ENCODE results near the gene MON1B. TPM values are rescaled to one million over a fixed set of nuclear protein-coding genes. Genes with fewer than 3 reads are reported as not detected.
A peak's percentile ranks its signal among the peaks of the same experiment; 100 is the strongest.

Gene MON1B
- total RNA-seq, 6 experiments from 2014 or later = 16.6 to 30.1 (median 27.3) TPM

DNA sequence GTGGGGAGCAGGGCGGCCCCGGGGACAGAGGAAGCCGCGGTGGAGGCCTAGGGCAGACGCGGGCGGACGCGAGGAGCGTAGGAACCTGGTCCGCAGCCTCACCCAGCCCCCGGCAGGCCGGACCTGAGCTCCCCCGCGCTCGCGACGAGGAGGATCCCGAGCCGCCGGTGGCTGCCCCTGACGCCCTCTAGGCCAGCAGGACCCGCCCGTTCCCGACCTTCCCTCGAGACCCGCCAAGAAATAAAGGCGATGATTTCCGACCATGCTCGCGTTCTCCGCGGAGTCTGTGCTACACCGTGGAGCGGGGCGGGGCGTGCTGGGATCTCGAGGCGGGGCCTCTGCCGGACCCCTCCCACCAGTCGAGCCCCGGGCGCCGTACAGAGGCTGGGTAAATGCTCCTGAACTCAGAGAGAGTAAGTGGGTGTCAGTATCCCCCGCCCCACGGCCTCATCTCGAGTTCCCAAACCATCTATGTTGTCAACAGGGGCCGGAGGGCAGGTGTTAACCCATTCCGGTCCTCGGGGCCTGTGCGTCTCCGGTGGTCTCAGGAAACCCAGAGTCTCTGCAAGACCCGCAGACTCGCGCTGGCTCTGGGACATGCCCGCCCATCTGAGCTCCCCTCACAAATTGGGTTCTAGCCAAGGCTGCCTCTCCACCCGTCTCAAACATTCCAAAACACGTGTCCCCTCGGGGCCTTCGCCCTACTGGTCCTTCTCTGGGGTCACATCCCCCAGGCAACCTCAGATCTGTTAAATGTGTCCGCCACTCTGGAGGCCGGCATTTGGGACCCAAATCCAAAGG lies 22.0 kb downstream of the MON1B start:
- WGBS (ENCODE audit: insufficient coverage, low coverage, low lambda C conversion rate, missing lambda C conversion rate) = 15% methylated on average over 23 of the region's 62 CpGs
- H3K9me3 ChIP-seq = no peaks in the 10 kb centered on the region
- H3K27ac ChIP-seq = peak overlapping the region; percentile 5 to 65 (median 51)
- no peaks in the 10 kb centered on the region for H3K27me3 ChIP-seq
- no peaks in the 10 kb centered on the region for H3K36me3 ChIP-seq
- intact Hi-C loops (cut with DNase I) = no loop called here
- DNase-seq (peak in 2 of 3 donors; percentile 68 to 77), ATAC-seq (peak; percentile 78 to 86 (median 84))
- H3K4me3 ChIP-seq = peak overlapping the region; percentile 56 to 64 (median 62)
- peaks cover 0 to 4% (median 0%) of the 10 kb centered on the region in 4 donors for H3K4me1 ChIP-seq
- TF ChIP-seq, protein P1, sequence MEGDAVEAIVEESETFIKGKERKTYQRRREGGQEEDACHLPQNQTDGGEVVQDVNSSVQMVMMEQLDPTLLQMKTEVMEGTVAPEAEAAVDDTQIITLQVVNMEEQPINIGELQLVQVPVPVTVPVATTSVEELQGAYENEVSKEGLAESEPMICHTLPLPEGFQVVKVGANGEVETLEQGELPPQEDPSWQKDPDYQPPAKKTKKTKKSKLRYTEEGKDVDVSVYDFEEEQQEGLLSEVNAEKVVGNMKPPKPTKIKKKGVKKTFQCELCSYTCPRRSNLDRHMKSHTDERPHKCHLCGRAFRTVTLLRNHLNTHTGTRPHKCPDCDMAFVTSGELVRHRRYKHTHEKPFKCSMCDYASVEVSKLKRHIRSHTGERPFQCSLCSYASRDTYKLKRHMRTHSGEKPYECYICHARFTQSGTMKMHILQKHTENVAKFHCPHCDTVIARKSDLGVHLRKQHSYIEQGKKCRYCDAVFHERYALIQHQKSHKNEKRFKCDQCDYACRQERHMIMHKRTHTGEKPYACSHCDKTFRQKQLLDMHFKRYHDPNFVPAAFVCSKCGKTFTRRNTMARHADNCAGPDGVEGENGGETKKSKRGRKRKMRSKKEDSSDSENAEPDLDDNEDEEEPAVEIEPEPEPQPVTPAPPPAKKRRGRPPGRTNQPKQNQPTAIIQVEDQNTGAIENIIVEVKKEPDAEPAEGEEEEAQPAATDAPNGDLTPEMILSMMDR (IDR thresholded peaks at IDR 0.05) = no peak
- TF ChIP-seq POLR2A (IDR thresholded peaks at IDR 0.05) = no peak

DNA sequence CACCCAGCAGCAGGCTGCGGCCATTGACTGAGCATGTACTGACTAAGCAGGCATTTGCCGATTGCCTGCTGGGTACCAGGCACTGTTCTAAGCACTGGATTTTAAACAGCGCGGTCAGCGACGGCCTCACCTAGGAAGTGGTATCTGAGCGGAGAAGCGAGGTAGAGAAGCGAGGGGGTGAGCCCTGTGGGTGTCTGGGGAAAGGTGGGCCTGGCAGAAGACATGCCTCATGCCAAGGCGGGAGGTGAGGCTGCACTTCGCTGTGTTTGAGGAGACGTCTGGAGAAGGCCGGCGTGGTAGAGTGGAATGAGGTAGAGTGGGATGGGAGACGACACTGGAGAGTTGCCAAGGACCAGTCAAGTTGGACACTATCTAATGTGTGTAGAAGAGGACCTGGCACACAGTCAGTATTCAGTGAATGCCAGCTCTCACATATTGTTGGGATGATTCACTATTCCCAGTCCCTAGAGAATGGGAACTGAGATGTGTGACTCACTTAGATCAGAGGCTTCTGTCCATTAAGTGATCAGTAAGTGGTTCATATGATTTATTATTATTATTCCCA lies 22.6 kb downstream of the MON1B start:
- DNase-seq = no peak
- intact Hi-C loops (cut with DNase I) = no loop called here
- no peak overlapping the region for H3K27ac ChIP-seq
- TF ChIP-seq POLR2A (IDR thresholded peaks at IDR 0.05) = no peak
- TF ChIP-seq, protein P1 (IDR thresholded peaks at IDR 0.05) = no peak
- H3K4me1 ChIP-seq = peaks cover 0 to 4% (median 0%) of the 10 kb centered on the region in 4 donors
- 92% methylated on average over 9 of the region's 15 CpGs for WGBS (ENCODE audit: insufficient coverage, low coverage, low lambda C conversion rate, missing lambda C conversion rate)
- ATAC-seq = peak in 1 of 4 donors; percentile 63
- H3K36me3 ChIP-seq = no peaks in the 10 kb centered on the region
- no peaks in the 10 kb centered on the region for H3K9me3 ChIP-seq
- H3K4me3 ChIP-seq = no peak overlapping the region
- H3K27me3 ChIP-seq = no peaks in the 10 kb centered on the region

DNA sequence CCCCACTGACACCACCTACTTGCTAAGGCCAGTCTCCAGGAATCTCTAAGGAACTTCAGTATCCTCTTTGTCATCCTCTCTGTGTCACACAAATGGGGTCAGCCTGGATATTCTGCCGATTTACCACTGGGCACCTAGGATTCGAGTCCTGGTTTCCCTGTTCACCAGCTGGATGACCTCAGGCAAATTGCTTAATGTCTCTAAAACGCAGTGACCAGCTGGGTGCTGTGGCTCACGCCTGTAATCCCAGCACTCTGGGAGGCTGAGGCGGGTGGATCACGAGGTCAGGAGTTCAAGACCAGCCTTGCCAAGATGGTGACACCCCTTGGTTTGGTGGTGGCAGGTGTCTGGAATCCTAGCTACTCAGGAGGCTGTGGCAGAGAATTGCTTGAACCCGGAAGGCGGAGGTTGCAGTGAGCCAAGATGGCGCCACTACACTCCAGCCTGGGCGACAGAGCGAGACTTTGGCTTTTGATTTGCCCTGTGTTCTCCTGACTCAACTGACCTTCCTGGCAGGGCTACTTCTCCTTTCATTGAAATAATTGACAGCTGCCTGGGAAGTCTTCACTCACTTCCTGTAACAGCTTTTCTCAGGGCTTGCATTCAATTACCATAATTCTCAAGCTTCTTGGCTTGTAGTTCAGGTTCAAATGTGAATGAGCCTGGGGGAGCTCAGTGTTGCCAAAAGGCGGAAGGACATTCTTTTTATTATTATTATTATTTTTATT lies 23.6 kb downstream of the MON1B start:
- TF ChIP-seq POLR2A (IDR thresholded peaks at IDR 0.05) = no peak
- TF ChIP-seq, protein P1 (IDR thresholded peaks at IDR 0.05) = no peak
- ATAC-seq (no peak), DNase-seq (no peak)
- Histone ChIP-seq H3K36me3 (no peaks in the 10 kb centered on the region), H3K4me3 (no peak overlapping the region), H3K27ac (no peak overlapping the region), H3K9me3 (no peaks in the 10 kb centered on the region), H3K4me1 (peaks cover 0 to 4% (median under 1%) of the 10 kb centered on the region in 4 donors), H3K27me3 (no peaks in the 10 kb centered on the region)
- WGBS (ENCODE audit: insufficient coverage, low coverage, low lambda C conversion rate, missing lambda C conversion rate) = 100% methylated on average over 3 of the region's 12 CpGs
- intact Hi-C loops (cut with DNase I) = no loop called here

DNA sequence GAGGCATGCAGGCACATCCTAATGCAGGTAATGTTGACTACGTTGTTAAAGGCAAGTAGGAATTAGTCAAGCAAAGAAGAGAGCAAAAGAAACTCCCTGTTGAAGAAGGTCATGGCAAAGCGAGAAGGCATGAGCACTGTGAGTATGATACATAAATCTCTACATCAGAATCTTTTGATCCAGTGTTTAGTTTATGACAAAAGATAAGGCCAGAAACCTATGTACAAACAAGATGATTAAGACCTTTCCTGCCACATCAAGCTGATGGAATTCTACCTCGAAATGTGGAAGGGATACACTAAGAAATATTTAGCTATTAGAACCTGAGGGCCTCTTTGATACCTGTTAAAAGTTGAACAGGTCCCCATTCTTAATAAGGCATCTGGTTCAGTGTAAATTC lies 28.4 kb downstream of the MON1B start:
- no peaks in the 10 kb centered on the region for H3K27me3 ChIP-seq
- ATAC-seq = no peak
- H3K4me1 ChIP-seq = peaks cover 0 to 3% (median 0%) of the 10 kb centered on the region in 4 donors
- DNase-seq = no peak
- H3K36me3 ChIP-seq = no peaks in the 10 kb centered on the region
- H3K27ac ChIP-seq = no peak overlapping the region
- TF ChIP-seq, protein P1 (IDR thresholded peaks at IDR 0.05) = no peak
- TF ChIP-seq POLR2A (IDR thresholded peaks at IDR 0.05) = no peak
- no peaks in the 10 kb centered on the region for H3K9me3 ChIP-seq
- WGBS (ENCODE audit: insufficient coverage, low coverage, low lambda C conversion rate, missing lambda C conversion rate) = 94% methylated on average over 3 of the region's 3 CpGs
- no peak overlapping the region for H3K4me3 ChIP-seq
- intact Hi-C loops (cut with DNase I) = no loop called here

Measured in right lobe of liver (tissue), 6 donors.